Stomach (tissue), 4 donors: Measurements from ENCODE around the gene SPI1.

Experiments used
- CTCF ChIP-seq, 7 experiments: fragments of 450-650 bp in 4 of 7; fragments of 200-600 bp in 3 of 7; sonication (generic) in 3 of 7; IDR thresholded peaks; one replicate each; pipeline ENCODE4 v1.5.1; 2016 to 2019; ENCODE audit warnings: antibody characterized with exemption in 7 of 7, control low read depth in 2 of 7, mild to moderate bottlenecking in 1 of 7
- POLR2A ChIP-seq, 4 donors: fragments of 450-650 bp; IDR thresholded peaks; one replicate each; pipeline ENCODE4 v1.6.1; 2016; ENCODE audit warnings: antibody characterized with exemption in 4 of 4, control low read depth in 2 of 4, mild to moderate bottlenecking in 1 of 4, moderate library complexity in 1 of 4

GRCh38 chr11:47306484-47306844 is 71.9 kb downstream of the SPI1 start:
- no peak for TF ChIP-seq POLR2A (IDR thresholded peaks at IDR 0.05)
- TF ChIP-seq CTCF (IDR thresholded peaks at IDR 0.05): no peak
